ENCODE data around the gene NTSR1. TPM values are rescaled to one million over a fixed set of nuclear protein-coding genes. Genes with fewer than 3 reads are reported as not detected.

NTSR1 gene
- total RNA-seq, 1 experiment from 2014 or later, result 0.16 TPM

DNA sequence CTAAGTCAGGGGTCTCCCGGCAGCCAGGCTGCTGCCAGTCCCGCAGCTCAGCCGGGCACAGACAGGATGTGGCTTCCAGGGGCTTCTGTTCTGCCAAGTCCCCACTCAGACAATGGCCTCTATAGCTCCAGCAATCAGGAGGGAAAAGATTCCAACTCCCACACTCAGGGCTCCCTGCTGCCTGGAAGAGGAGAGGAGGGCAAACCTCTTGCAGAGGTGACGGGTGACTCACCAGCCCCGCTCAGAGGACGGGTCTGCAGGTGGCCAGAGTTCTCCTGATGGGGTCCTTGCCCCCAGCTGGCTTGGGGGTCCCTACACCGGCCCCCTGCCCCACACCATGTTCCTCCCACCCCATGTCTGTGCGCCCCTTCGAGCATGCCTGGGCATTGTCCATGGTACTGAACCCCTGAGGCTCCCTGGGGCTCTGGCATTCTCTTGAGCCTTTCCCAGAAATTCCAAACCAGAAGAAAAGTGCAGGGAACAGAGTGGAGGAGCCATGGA, 32.6 kb downstream of the NTSR1 start:
- no peaks in the 10 kb centered on the region for H3K9me3 ChIP-seq
- POLR2A ChIA-PET, result no interaction called here
- Mint-ChIP-seq H3K4me1 (ENCODE audit: low read depth, unreplicated experiment) (no peaks in the 10 kb centered on the region), H3K36me3 (ENCODE audit: insufficient read depth, unreplicated experiment) (no peaks in the 10 kb centered on the region), H3K27ac (ENCODE audit: unreplicated experiment) (no peak overlapping the region), H3K9me3 (ENCODE audit: unreplicated experiment) (no peaks in the 10 kb centered on the region), H3K27me3 (ENCODE audit: insufficient read depth, unreplicated experiment) (peaks cover 21% of the 10 kb centered on the region), H3K4me3 (ENCODE audit: unreplicated experiment) (no peak overlapping the region)
- H3K36me3 ChIP-seq (ENCODE audit: control insufficient read depth, insufficient read depth, low read length), result no peaks in the 10 kb centered on the region
- intact Hi-C loops (cut with micrococcal nuclease; ENCODE audit: unreplicated experiment), result no loop called here
- BruUV-seq (replicated peaks), result no TSS peak
- peaks cover 1% of the 10 kb centered on the region; the same call in 1 of the 2 replicates for H3K27me3 ChIP-seq (replicated peaks; ENCODE audit: control insufficient read depth, insufficient read depth, low read length)
- no peak overlapping the region for H3K4me3 ChIP-seq (ENCODE audit: low read depth, low read length)
- no peaks in the 10 kb centered on the region for H3K4me1 ChIP-seq
- no peak for DNase-seq
- TF ChIP-seq, protein P1, sequence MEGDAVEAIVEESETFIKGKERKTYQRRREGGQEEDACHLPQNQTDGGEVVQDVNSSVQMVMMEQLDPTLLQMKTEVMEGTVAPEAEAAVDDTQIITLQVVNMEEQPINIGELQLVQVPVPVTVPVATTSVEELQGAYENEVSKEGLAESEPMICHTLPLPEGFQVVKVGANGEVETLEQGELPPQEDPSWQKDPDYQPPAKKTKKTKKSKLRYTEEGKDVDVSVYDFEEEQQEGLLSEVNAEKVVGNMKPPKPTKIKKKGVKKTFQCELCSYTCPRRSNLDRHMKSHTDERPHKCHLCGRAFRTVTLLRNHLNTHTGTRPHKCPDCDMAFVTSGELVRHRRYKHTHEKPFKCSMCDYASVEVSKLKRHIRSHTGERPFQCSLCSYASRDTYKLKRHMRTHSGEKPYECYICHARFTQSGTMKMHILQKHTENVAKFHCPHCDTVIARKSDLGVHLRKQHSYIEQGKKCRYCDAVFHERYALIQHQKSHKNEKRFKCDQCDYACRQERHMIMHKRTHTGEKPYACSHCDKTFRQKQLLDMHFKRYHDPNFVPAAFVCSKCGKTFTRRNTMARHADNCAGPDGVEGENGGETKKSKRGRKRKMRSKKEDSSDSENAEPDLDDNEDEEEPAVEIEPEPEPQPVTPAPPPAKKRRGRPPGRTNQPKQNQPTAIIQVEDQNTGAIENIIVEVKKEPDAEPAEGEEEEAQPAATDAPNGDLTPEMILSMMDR (IDR thresholded peaks at IDR 0.05; ENCODE audit: insufficient read depth in 1 of 2, low read depth in 1 of 2, low read length in 1 of 2, severe bottlenecking in 1 of 2, unreplicated experiment in 1 of 2), result no peak
- CTCF ChIA-PET, result interaction anchor here (0.5 kb wide), 1 partner anchor 50 kb away, joined by 6 read pairs; no protein-coding TSS in a partner anchor

DNA sequence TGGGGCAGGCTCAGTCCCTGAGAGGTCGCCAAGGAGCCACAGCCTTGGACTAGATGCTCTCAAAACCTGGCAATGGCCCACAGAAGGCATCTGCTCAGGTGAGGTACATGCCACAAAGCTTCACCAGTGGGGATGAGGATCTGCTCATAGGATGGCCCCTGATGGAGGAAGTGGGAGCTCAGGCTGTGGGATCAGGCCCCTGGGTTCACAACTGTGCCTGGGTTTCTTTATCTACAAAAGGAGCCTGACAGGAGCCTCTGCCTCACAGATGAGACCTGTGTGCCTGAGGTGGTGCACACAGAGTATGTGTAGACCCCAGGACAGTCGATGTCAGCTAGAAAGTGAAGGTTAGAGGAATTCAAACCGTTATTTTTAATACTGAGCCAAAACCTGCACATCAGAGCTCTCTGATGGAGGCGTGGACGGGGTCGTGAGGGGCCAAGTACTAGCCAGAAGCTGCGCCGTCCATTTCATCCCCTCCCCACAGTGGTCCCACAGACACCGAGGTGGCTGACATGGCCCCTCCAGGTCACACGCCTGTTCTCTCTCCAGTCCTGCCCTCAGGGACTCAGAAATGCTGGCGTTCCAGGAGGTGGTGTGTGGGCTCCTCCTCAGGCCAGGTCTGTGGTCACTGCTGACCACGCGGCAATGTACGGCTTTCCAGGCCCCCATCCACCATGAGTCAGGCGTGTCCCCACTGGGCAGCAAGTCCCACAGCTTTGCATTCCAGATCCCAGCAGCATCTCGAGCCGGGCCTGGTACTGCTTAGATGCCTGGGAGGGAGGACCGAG, 33.3 kb downstream of the NTSR1 start:
- Histone ChIP-seq H3K4me3 (ENCODE audit: low read depth, low read length) (no peak overlapping the region), H3K36me3 (ENCODE audit: control insufficient read depth, insufficient read depth, low read length) (no peaks in the 10 kb centered on the region), H3K27me3 (replicated peaks; ENCODE audit: control insufficient read depth, insufficient read depth, low read length) (peaks cover 1% of the 10 kb centered on the region; the same call in 1 of the 2 replicates), H3K9me3 (no peaks in the 10 kb centered on the region), H3K4me1 (no peaks in the 10 kb centered on the region)
- Mint-ChIP-seq H3K36me3 (ENCODE audit: insufficient read depth, unreplicated experiment) (no peaks in the 10 kb centered on the region), H3K27ac (ENCODE audit: unreplicated experiment) (no peak overlapping the region), H3K9me3 (ENCODE audit: unreplicated experiment) (no peaks in the 10 kb centered on the region), H3K4me3 (ENCODE audit: unreplicated experiment) (no peak overlapping the region), H3K27me3 (ENCODE audit: insufficient read depth, unreplicated experiment) (peaks cover 24% of the 10 kb centered on the region), H3K4me1 (ENCODE audit: low read depth, unreplicated experiment) (no peaks in the 10 kb centered on the region)
- intact Hi-C loops (cut with micrococcal nuclease; ENCODE audit: unreplicated experiment), result no loop called here
- TF ChIP-seq, protein P1 (IDR thresholded peaks at IDR 0.05; ENCODE audit: insufficient read depth in 1 of 2, low read depth in 1 of 2, low read length in 1 of 2, severe bottlenecking in 1 of 2, unreplicated experiment in 1 of 2), result no peak
- no peak for DNase-seq
- no TSS peak for BruUV-seq (replicated peaks)
- ChIA-PET POLR2A (interaction anchor here (0.5 kb wide), 1 partner anchor 352 kb away, joined by 3 read pairs; no protein-coding TSS in a partner anchor), CTCF (interaction anchor here (0.5 kb wide), 1 partner anchor 50 kb away, joined by 6 read pairs; no protein-coding TSS in a partner anchor)

DNA sequence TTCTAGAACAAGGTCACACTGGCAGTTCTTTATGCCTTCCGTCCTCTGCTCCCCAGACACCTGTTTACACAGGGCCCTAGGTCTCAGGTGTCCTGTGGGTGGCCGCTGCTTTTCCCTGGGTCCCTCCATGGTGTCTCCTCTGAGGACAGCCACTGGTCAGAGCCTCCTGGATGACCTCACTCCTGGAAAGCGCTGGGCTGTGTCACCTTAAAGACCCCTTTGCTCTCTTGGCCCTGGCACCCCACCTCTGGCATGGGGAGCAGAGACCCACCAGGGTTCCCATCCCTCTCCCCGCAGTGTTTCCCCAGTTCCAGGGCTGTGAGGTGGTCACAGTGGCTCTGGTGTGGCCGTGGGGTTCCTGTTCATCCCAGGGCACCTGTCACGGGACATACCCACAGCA, 33.9 kb downstream of the NTSR1 start:
- BruUV-seq (replicated peaks), result no TSS peak
- ChIA-PET CTCF (no interaction called here), POLR2A (interaction anchor here (0.5 kb wide), 1 partner anchor 352 kb away, joined by 3 read pairs; no protein-coding TSS in a partner anchor)
- peaks cover 24% of the 10 kb centered on the region for H3K27me3 Mint-ChIP-seq (ENCODE audit: insufficient read depth, unreplicated experiment)
- Histone ChIP-seq H3K27me3 (replicated peaks; ENCODE audit: control insufficient read depth, insufficient read depth, low read length) (peaks cover 1% of the 10 kb centered on the region; the same call in 1 of the 2 replicates), H3K4me1 (no peaks in the 10 kb centered on the region), H3K4me3 (ENCODE audit: low read depth, low read length) (no peak overlapping the region), H3K9me3 (no peaks in the 10 kb centered on the region), H3K36me3 (ENCODE audit: control insufficient read depth, insufficient read depth, low read length) (no peaks in the 10 kb centered on the region)
- H3K4me3 Mint-ChIP-seq (ENCODE audit: unreplicated experiment), result no peak overlapping the region
- intact Hi-C loops (cut with micrococcal nuclease; ENCODE audit: unreplicated experiment), result no loop called here
- no peaks in the 10 kb centered on the region for H3K9me3 Mint-ChIP-seq (ENCODE audit: unreplicated experiment)
- no peak for DNase-seq
- H3K27ac Mint-ChIP-seq (ENCODE audit: unreplicated experiment), result no peak overlapping the region
- no peaks in the 10 kb centered on the region for H3K4me1 Mint-ChIP-seq (ENCODE audit: low read depth, unreplicated experiment)
- TF ChIP-seq, protein P1 (IDR thresholded peaks at IDR 0.05; ENCODE audit: insufficient read depth in 1 of 2, low read depth in 1 of 2, low read length in 1 of 2, severe bottlenecking in 1 of 2, unreplicated experiment in 1 of 2), result no peak
- H3K36me3 Mint-ChIP-seq (ENCODE audit: insufficient read depth, unreplicated experiment), result no peaks in the 10 kb centered on the region
